ENCODE measurements around the gene MTHFR.

The MTHFR gene

GRCh38 chr1:11735854-11736745, 69.7 kb downstream of the MTHFR start, which contains the start of gene AGTRAP:
Gene AGTRAP (plus strand): TSS chr1:11736136. CDS start chr1:11736209, 73 bp downstream.
- H3K4me3 Mint-ChIP-seq, result peak within 1 kb of the TSS; percentile 95
- peak within 1 kb of the TSS; percentile 89 for H3K27ac Mint-ChIP-seq
- peaks cover 5% of the 10 kb centered on the region for H3K36me3 Mint-ChIP-seq (ENCODE audit: low read depth)

More at GRCh38 chr1:11735854-11736745, 69.7 kb downstream of the MTHFR start, which contains the start of gene AGTRAP:
- Mint-ChIP-seq H3K4me1 (ENCODE audit: low read depth) (peaks cover 54% of the 10 kb centered on the region), H3K9me3 (no peaks in the 10 kb centered on the region), H3K27me3 (ENCODE audit: low read depth) (no peaks in the 10 kb centered on the region)
